Activated CD4-positive, alpha-beta T cell treated with anti-CD3 and anti-CD28 coated beads, Interleukin-2, amount 10 ng/mL, durations not matched to agents 7 days and 5 days (primary cell): ENCODE data around the gene C13orf46. TPM values are rescaled to one million over a fixed set of nuclear protein-coding genes. Genes with fewer than 3 reads are reported as not detected.

Experiments used
- CTCF ChIA-PET: fragments of 350-600 bp; sonication (Branson Sonifier 250); formaldehyde crosslinking; loops from one replicate; lab custom pipeline; 2021; ENCODE audit warnings: antibody characterized with exemption; lab: Charles Lee
- POLR2A ChIA-PET: fragments of 350-600 bp; sonication (Branson Sonifier 250); formaldehyde crosslinking; loops from one replicate; lab custom pipeline; 2021; ENCODE audit warnings: antibody characterized with exemption; lab: Charles Lee
- DNase-seq: peaks from one replicate; pipeline ENCODE4 v3.0.0-alpha.2; 2020
- H3K27ac Mint-ChIP-seq: one replicate; pipeline ENCODE4 v1.8.0; 2021; ENCODE audit warnings: mild to moderate bottlenecking, moderate library complexity, mixed read lengths
- H3K27me3 Mint-ChIP-seq: one replicate; pipeline ENCODE4 v1.8.0; 2021; ENCODE audit warnings: mixed read lengths
- H3K36me3 Mint-ChIP-seq: one replicate; pipeline ENCODE4 v1.8.0; 2021; ENCODE audit warnings: low read depth, mixed read lengths
- H3K4me1 Mint-ChIP-seq: one replicate; pipeline ENCODE4 v1.8.0; 2021; ENCODE audit warnings: mixed read lengths
- H3K4me3 Mint-ChIP-seq: one replicate; pipeline ENCODE4 v1.8.0; 2021; ENCODE audit warnings: mild to moderate bottlenecking, moderate library complexity, mixed read lengths
- H3K9me3 Mint-ChIP-seq: one replicate; pipeline ENCODE4 v1.8.0; 2021; ENCODE audit warnings: mixed read lengths
- total RNA-seq, 2 experiments: library from RNA; stranded (reverse); gene quantifications; one replicate each; pipeline ENCODE4 v1.2.3, GENCODE V29; 2021

C13orf46 gene
- total RNA-seq, 2 experiments from 2014 or later, result 7.3 to 9.8 TPM

DNA sequence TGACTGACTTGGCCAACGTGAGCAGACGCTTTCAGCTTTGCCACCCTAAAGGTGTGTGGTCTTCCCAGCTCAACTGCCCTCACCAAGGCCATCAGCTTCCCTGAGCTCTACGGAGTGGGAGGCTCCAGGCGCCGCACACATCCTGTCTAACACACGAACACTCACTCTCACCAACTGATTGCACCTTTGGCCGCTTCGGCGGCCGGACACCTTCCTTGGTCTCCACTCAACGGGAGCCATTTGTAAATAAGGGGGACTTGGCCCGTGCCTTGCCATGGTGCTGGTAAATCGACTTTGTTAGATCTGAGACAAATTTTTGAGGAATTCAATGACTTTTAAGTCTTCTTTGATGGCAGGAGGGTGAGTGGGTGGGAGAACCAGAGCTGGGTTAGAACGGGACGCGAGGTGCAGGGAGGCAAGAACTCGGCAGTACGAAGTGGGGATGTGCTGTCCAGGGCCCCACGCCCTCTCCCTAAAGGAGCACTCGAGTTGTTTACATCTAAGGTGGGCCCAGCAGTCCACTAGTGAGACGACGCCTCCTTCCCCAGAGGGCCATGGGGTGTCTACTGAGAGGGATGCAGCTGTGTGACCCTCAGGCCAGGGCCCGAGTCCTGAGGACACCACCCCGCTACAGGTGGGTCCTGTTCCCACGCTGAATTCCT lies 4.4 kb downstream of the C13orf46 start:
- ChIA-PET POLR2A (interaction anchor here (0.5 kb wide), 1 partner anchor 275 kb away, joined by 3 read pairs; no protein-coding TSS in a partner anchor), CTCF (no interaction called here)
- Mint-ChIP-seq H3K4me3 (no peak overlapping the region), H3K4me1 (no peaks in the 10 kb centered on the region), H3K27ac (no peak overlapping the region), H3K27me3 (no peaks in the 10 kb centered on the region), H3K36me3 (peaks cover 26% of the 10 kb centered on the region), H3K9me3 (no peaks in the 10 kb centered on the region)
- no peak for DNase-seq

DNA sequence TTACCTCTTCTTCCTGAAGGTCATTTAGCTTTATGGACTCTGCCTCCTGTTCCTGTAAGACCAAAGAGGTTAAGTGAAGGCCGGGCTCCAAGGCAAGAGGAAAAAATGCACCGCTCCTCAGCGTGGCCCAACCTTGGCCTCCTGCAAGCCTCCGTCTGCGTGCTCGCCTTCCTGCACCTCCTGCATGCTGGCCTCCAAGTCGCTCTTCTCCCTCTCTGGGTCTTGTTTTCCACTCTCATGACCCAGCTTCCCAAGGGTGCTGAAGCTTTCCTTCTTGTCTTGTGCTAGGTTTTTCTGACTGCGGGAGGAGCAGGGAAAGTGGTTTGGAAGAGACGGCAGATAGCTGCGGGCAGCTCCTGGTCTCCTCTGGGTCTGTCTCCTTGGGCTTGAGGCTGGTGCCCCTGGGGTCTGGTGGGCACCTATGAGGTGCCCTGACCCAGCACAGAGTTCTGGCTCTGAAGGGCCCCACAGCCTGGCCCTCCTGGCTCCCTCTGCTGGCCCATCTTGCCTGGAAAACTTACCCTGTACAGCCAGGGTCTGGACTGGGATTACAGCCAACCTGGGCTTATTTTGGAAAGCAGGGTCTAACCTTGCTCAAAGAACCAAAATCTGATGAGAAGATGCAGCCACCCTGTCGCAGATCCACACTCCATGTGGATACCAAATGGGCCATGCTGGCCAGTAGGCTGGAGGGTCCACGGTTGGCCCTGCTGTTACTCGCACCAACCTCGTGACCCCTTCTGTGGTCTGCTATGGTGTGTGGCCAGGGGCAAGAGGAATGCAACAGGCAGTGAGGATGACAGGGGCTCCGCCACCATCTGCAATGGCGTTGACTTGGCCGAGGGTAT lies 5.2 kb downstream of the C13orf46 start:
- H3K4me3 Mint-ChIP-seq, result no peak overlapping the region
- no peak overlapping the region for H3K27ac Mint-ChIP-seq
- no peak for DNase-seq
- ChIA-PET CTCF (interaction anchor here (1.4 kb wide), 1 partner anchor 12 kb away, joined by 5 read pairs; no protein-coding TSS in a partner anchor), POLR2A (no interaction called here)
- no peaks in the 10 kb centered on the region for H3K27me3 Mint-ChIP-seq
- H3K36me3 Mint-ChIP-seq, result peaks cover 22% of the 10 kb centered on the region
- no peaks in the 10 kb centered on the region for H3K9me3 Mint-ChIP-seq
- H3K4me1 Mint-ChIP-seq, result no peaks in the 10 kb centered on the region

DNA sequence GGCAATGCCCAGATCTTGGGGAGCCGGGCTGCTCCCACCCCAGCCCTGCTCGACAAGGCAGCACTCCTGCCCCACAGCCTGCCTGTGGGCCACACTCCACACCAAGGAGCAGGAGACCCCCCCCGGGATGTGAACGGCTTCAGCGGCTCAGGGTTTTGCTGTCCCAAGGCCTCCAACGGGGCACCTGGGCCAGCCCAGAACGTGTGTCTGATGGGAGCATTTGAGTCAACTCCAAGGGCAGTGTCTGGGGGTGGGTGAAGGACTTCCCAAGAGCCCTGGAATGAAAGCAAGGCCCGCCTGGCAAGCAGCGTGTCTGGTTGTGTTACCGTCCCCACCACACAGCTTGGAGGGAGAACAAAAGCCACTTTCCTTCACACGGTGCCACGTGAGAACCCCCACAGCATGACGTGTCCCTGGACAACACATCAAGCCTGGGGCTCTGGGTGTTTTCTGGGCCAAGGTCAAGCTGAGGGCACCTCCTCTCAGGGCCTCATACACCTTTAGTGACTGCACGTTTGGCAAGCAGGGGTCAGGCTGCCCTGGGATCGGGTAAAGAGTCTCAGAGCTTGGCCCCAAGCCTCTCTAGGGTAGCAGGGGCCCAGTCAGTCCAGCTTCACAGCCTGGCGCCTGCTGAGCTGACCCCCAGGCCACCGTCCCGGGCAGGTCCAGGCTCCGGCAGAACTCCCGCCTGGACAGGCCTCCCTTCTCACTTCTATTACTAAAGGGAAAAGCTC lies 6.0 kb downstream of the C13orf46 start:
- no peak for DNase-seq
- Mint-ChIP-seq H3K9me3 (no peaks in the 10 kb centered on the region), H3K27me3 (no peaks in the 10 kb centered on the region), H3K4me3 (no peak overlapping the region), H3K27ac (no peak overlapping the region), H3K36me3 (peaks cover 16% of the 10 kb centered on the region), H3K4me1 (no peaks in the 10 kb centered on the region)
- CTCF ChIA-PET, result interaction anchor here (1.4 kb wide), 1 partner anchor 13 kb away, joined by 5 read pairs; no protein-coding TSS in a partner anchor
- POLR2A ChIA-PET, result no interaction called here

DNA sequence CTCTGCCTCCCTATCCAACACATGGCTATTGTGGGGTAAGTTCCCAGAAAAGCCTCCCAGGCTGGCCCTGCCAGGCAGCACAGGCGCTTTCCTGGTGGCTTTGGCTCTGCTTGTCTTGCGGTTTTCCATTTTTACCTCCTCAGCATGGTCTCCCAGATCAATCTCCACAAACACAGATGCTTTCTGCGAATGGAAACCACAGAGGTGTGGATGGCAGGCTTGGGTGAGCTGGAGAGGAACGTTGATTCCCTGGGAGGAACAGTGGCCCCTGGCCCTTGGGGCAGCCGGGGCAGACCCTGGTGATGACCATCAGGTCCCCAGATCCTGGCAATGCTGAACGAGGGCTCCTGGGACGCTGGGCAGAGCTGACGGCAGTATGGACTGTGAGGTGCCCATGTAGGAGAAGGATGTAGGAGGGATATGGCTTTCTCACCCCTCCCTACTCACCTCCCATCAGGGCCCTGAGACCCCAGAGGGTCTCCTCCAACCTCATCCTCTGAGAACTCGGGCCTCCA lies 6.6 kb downstream of the C13orf46 start:
- Mint-ChIP-seq H3K4me1 (no peaks in the 10 kb centered on the region), H3K27ac (no peak overlapping the region), H3K9me3 (no peaks in the 10 kb centered on the region), H3K4me3 (no peak overlapping the region), H3K36me3 (peaks cover 19% of the 10 kb centered on the region), H3K27me3 (no peaks in the 10 kb centered on the region)
- CTCF ChIA-PET, result interaction anchor here (1.4 kb wide), 1 partner anchor 14 kb away, joined by 5 read pairs; no protein-coding TSS in a partner anchor
- POLR2A ChIA-PET, result no interaction called here
- DNase-seq, result no peak

DNA sequence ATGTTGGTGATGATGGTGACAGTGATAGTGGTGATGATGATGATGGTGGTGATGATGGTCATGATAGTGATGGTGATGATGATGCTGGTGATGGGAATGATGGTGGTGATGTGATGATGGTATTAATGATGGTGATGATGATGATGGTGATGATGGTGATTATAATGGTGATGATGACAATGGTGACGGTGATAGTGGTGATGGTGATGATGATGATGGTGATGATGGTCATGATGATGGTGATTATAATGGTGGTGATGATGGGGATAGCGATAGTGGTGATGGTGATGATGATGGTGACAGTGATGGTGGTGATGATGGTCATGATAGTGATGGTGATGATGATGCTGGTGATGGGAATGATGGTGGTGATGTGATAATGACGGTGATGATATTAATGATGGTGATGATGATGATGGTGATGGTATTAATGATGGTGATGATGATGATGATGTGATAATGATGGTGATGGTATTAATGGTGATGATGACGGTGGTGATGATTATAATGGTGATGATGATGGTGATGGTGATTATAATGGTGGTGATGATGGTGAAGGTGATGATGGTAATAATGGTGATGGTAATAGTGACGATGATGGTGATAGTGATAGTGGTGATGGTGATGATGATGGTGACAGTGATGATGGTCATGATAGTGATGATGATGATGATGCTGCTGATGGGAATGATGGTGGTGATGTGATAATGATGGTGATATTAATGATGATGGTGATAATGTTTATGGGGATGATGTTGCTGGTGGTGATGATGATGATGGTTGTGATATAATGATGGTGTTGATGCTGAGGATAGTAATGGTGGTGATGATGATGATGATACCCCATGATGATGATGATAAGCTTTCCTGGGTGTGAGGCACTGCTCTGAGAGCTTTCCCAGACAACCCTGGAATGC lies 7.7 kb downstream of the C13orf46 start:
- peaks cover 6% of the 10 kb centered on the region for H3K9me3 Mint-ChIP-seq
- no peak for DNase-seq
- no peaks in the 10 kb centered on the region for H3K4me1 Mint-ChIP-seq
- H3K27ac Mint-ChIP-seq, result no peak overlapping the region
- peaks cover 19% of the 10 kb centered on the region for H3K36me3 Mint-ChIP-seq
- ChIA-PET CTCF (no interaction called here), POLR2A (no interaction called here)
- H3K4me3 Mint-ChIP-seq, result no peak overlapping the region
- H3K27me3 Mint-ChIP-seq, result no peaks in the 10 kb centered on the region

DNA sequence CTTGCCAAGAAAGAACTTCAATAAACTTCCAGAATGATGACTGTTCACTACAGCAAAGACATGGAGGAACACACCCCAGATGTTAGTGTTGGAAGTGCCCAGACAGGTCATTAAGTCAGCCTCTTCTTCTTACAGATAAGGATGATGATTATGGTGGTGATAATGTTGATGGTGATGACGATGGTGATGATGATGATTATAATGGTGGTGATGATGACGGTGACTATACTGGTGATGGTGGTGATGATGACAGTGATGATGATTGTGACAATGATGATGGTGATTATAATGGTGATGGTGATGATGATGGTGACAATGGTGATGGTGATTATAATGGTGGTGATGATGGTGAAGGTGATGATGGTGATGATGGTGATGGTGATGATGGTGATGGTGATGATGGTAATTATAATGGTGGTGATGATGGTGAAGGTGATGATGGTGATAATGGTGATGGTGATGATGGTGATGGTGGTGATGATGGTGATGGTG lies 8.4 kb downstream of the C13orf46 start:
- no peaks in the 10 kb centered on the region for H3K4me1 Mint-ChIP-seq
- H3K27ac Mint-ChIP-seq, result no peak overlapping the region
- ChIA-PET CTCF (no interaction called here), POLR2A (no interaction called here)
- H3K27me3 Mint-ChIP-seq, result no peaks in the 10 kb centered on the region
- peaks cover 7% of the 10 kb centered on the region for H3K9me3 Mint-ChIP-seq
- DNase-seq, result no peak
- no peak overlapping the region for H3K4me3 Mint-ChIP-seq
- peaks cover 20% of the 10 kb centered on the region for H3K36me3 Mint-ChIP-seq

DNA sequence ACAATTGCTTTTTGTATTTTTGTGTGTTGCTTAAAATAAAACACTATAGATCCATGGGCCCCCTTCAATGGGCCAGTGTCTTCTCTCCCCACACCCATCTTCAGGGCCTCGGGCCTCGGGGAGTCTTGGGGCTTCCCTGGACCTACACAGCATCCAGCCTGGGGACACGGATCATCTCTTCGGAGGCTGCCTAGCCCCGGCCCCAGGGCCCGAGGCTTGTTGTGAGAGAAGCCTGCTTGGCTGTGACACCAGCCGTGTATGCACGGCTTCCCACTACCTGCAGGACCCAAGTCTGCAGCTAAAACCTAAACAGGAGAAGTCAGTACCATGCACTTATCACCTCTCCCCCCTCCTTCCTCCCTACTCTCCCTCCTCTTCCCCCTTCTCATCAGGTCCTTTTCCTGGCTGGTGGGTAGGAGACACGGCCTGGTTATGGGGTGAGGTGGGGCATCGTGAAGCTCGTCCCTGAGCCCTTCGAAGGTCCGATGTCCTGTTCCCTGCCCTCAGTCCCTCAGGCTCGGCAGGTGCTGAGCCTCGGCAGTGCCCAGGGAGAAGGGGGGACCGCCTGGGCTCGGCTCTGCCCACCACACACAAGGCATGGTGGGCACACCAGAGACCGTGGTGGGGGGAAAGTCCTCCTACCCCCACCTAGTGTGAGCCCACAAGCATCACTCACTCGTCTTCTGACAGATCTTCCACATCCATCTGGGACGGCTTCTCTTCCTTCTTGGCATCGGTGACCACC lies 9.5 kb downstream of the C13orf46 start:
- H3K27me3 Mint-ChIP-seq, result no peaks in the 10 kb centered on the region
- no peak for DNase-seq
- H3K4me1 Mint-ChIP-seq, result no peaks in the 10 kb centered on the region
- H3K9me3 Mint-ChIP-seq, result peaks cover 13% of the 10 kb centered on the region
- ChIA-PET POLR2A (no interaction called here), CTCF (interaction anchor here (1.1 kb wide), 1 partner anchor 263 kb away, joined by 3 read pairs; no protein-coding TSS in a partner anchor)
- H3K27ac Mint-ChIP-seq, result no peak overlapping the region
- H3K4me3 Mint-ChIP-seq, result no peak overlapping the region
- peaks cover 23% of the 10 kb centered on the region for H3K36me3 Mint-ChIP-seq

DNA sequence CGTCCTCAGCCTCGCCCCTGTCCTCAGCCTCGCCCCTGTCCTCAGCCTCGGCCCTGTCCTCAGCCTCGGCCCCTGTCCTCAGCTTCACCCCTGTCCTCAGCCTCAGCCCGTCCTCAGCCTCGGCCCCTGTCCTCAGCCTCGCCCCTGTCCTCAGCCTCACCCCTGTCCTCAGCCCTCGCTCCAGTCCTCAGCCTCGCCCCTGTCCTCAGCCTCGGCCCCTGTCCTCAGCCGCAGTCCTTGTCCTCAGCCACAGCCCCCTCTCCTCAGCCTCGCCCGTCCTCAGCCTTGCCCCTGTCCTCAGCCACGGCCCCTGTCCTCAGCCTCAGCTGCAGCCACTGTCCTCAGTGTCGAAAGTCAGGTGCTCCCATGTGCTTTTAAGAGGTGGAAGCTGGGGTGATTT lies 10.5 kb downstream of the C13orf46 start:
- Mint-ChIP-seq H3K9me3 (peaks cover 19% of the 10 kb centered on the region), H3K4me1 (no peaks in the 10 kb centered on the region), H3K27me3 (no peaks in the 10 kb centered on the region), H3K27ac (no peak overlapping the region), H3K4me3 (no peak overlapping the region), H3K36me3 (peaks cover 21% of the 10 kb centered on the region)
- no peak for DNase-seq
- ChIA-PET POLR2A (no interaction called here), CTCF (interaction anchor here (0.8 to 1.1 kb wide), 2 partner anchors 41 to 264 kb away, joined by 3 read pairs; no protein-coding TSS in a partner anchor)

DNA sequence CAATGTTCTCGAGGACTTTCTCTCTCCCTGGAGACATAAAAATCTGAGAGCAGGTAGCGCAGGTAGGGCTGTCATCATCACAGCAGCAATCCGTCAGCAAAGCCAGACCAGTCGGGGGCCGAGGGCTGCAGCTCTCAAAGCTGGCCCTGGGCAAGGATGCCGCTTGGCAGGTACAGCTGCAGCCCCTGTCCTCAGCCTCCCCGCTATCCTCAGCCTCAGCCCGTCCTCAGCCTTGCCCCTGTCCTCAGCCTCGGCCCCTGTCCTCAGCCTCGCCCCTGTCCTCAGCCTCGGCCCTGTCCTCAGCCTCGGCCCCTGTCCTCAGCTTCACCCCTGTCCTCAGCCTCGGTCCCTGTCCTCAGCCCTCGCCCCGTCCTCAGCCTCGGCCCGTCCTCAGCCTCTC lies 10.9 kb downstream of the C13orf46 start:
- H3K36me3 Mint-ChIP-seq, result peaks cover 20% of the 10 kb centered on the region
- peaks cover 20% of the 10 kb centered on the region for H3K9me3 Mint-ChIP-seq
- H3K4me1 Mint-ChIP-seq, result no peaks in the 10 kb centered on the region
- CTCF ChIA-PET, result interaction anchor here (0.8 to 1.1 kb wide), 2 partner anchors 40 to 264 kb away, joined by 3 read pairs; no protein-coding TSS in a partner anchor
- POLR2A ChIA-PET, result no interaction called here
- DNase-seq, result no peak
- H3K27ac Mint-ChIP-seq, result no peak overlapping the region
- H3K4me3 Mint-ChIP-seq, result no peak overlapping the region
- no peaks in the 10 kb centered on the region for H3K27me3 Mint-ChIP-seq

DNA sequence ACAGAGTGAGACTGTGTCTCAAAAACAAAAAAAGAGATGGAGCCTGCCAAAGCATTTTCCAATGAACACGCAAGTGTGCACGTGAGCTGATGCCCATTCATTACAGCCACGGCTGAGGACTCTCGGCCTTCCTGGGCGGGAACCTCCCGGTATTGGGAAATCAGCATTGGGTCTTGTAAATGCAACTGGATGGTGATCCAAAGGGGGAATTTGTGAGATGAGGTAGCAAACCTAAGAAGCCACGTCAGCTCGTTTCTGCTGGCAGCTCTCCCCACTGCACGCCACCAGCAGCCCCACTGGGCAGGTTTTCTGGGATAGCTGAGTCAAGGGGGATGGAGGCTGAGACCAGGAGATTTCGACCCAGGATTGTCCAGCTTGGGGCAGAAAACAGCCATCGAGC lies 11.5 kb downstream of the C13orf46 start:
- DNase-seq, result no peak
- POLR2A ChIA-PET, result no interaction called here
- Mint-ChIP-seq H3K27me3 (no peaks in the 10 kb centered on the region), H3K9me3 (peaks cover 20% of the 10 kb centered on the region), H3K36me3 (peaks cover 24% of the 10 kb centered on the region), H3K4me1 (no peaks in the 10 kb centered on the region), H3K4me3 (no peak overlapping the region), H3K27ac (no peak overlapping the region)
- CTCF ChIA-PET, result interaction anchor here (0.8 kb wide), 1 partner anchor 40 kb away, joined by 3 read pairs; no protein-coding TSS in a partner anchor
